Measurements from ENCODE around the gene RTKN. TPM values are rescaled to one million over a fixed set of nuclear protein-coding genes. Genes with fewer than 3 reads are reported as not detected.
A peak's percentile ranks its signal among the peaks of the same experiment; 100 is the strongest.
"Not testable (repeated sequence)": the region's sequence is repeated elsewhere in the genome, so short reads cannot be mapped to it uniquely, and the experiment has no call there.

RTKN gene
- polyA plus RNA-seq, 1 donor from 2014 or later: 0.88 TPM

- Mint-ChIP-seq H3K4me3 (peak overlapping the region; percentile 91 to 97 (median 93)), H3K9me3 (no peaks in the 10 kb centered on the region), H3K36me3 (peaks cover 2% of the 10 kb centered on the region), H3K27ac (peak overlapping the region; percentile 97 to 99 (median 98)), H3K4me1 (peaks cover 9 to 21% (median 10%) of the 10 kb centered on the region in 3 donors), H3K27me3 (no peaks in the 10 kb centered on the region)
These were observed 29.8 kb upstream of the RTKN start for GRCh38 chr2:74471332-74472065.

GRCh38 chr2:74470742-74471141, 29.0 kb upstream of the RTKN start:
- Mint-ChIP-seq H3K4me3 (peak overlapping the region; percentile 30 to 87 (median 72)), H3K27ac (peak overlapping the region; percentile 67 to 96 (median 89)), H3K4me1 (peaks cover 12 to 21% (median 13%) of the 10 kb centered on the region in 3 donors)
- H3K9me3 Mint-ChIP-seq, H3K36me3 Mint-ChIP-seq, H3K27me3 Mint-ChIP-seq: not testable (repeated sequence)

GRCh38 chr2:74464406-74464805, 22.7 kb upstream of the RTKN start:
- H3K27ac Mint-ChIP-seq: peak overlapping the region in 1 of 3 donors; percentile 92
- peaks cover 5 to 18% (median 12%) of the 10 kb centered on the region in 3 donors for H3K4me1 Mint-ChIP-seq
- H3K4me3 Mint-ChIP-seq: peak overlapping the region; percentile 95 to 99 (median 99)
- no peaks in the 10 kb centered on the region for H3K27me3 Mint-ChIP-seq
- H3K36me3 Mint-ChIP-seq: no peaks in the 10 kb centered on the region
- H3K9me3 Mint-ChIP-seq: no peaks in the 10 kb centered on the region

- H3K4me1 Mint-ChIP-seq: peaks cover 11 to 23% (median 20%) of the 10 kb centered on the region in 3 donors
These were observed 21.0 kb upstream of the RTKN start for GRCh38 chr2:74462786-74463105.

GRCh38 chr2:74462054-74462785, 20.5 kb upstream of the RTKN start:
- Mint-ChIP-seq H3K27me3 (no peaks in the 10 kb centered on the region), H3K4me3 (peak overlapping the region in 1 of 4 donors; percentile 90), H3K4me1 (peaks cover 12 to 24% (median 20%) of the 10 kb centered on the region in 3 donors), H3K9me3 (no peaks in the 10 kb centered on the region), H3K27ac (peak overlapping the region in 1 of 3 donors; percentile 5), H3K36me3 (no peaks in the 10 kb centered on the region)

More at GRCh38 chr2:74462786-74463105, 21.0 kb upstream of the RTKN start:
- Mint-ChIP-seq H3K27ac (peak overlapping the region in 1 of 3 donors; percentile 71), H3K36me3 (no peaks in the 10 kb centered on the region), H3K27me3 (no peaks in the 10 kb centered on the region), H3K9me3 (no peaks in the 10 kb centered on the region), H3K4me3 (peak overlapping the region in 3 of 4 donors; percentile 34 to 90 (median 39))

- peaks cover 19 to 32% (median 28%) of the 10 kb centered on the region in 3 donors for H3K4me1 Mint-ChIP-seq
- peak overlapping the region in 1 of 3 donors; percentile 5 for H3K27ac Mint-ChIP-seq
- no peaks in the 10 kb centered on the region for H3K27me3 Mint-ChIP-seq
- H3K9me3 Mint-ChIP-seq: no peaks in the 10 kb centered on the region
- H3K4me3 Mint-ChIP-seq: peak overlapping the region in 2 of 4 donors; percentile 46 to 90
- H3K36me3 Mint-ChIP-seq: no peaks in the 10 kb centered on the region
These were observed 19.7 kb upstream of the RTKN start for GRCh38 chr2:74461187-74462053.

GRCh38 chr2:74460187-74460586, 18.4 kb upstream of the RTKN start:
- H3K4me1 Mint-ChIP-seq: peaks cover 25 to 36% (median 31%) of the 10 kb centered on the region in 3 donors
- H3K4me3 Mint-ChIP-seq: peak overlapping the region in 3 of 4 donors; percentile 57 to 90 (median 66)
- not testable (repeated sequence) for H3K9me3 Mint-ChIP-seq, H3K36me3 Mint-ChIP-seq, H3K27me3 Mint-ChIP-seq
- H3K27ac Mint-ChIP-seq: peak overlapping the region in 1 of 3 donors; percentile 92

GRCh38 chr2:74459503-74460118, 17.9 kb upstream of the RTKN start:
- Mint-ChIP-seq H3K4me1 (peaks cover 31 to 42% (median 36%) of the 10 kb centered on the region in 3 donors), H3K4me3 (peak overlapping the region; percentile 90 to 96 (median 96)), H3K27ac (peak overlapping the region in 2 of 3 donors; percentile 33 to 92)
- not testable (repeated sequence) for H3K36me3 Mint-ChIP-seq, H3K9me3 Mint-ChIP-seq, H3K27me3 Mint-ChIP-seq

- Mint-ChIP-seq H3K9me3 (no peaks in the 10 kb centered on the region), H3K4me1 (peaks cover 35 to 42% (median 40%) of the 10 kb centered on the region in 3 donors), H3K27ac (peak overlapping the region; percentile 92 to 100 (median 100)), H3K27me3 (no peaks in the 10 kb centered on the region), H3K4me3 (peak overlapping the region; percentile 90 to 96 (median 96)), H3K36me3 (peaks cover 4% of the 10 kb centered on the region)
These were observed 17.2 kb upstream of the RTKN start for GRCh38 chr2:74458938-74459363.

GRCh38 chr2:74458132-74458937, 16.6 kb upstream of the RTKN start, which contains the start of gene WBP1:
WBP1 (plus strand) TSS chr2:74458438; CDS start chr2:74458603, 165 bp downstream.
- no peaks in the 10 kb centered on the region for H3K9me3 Mint-ChIP-seq
- peak within 1 kb of the TSS; percentile 90 to 96 (median 96) for H3K4me3 Mint-ChIP-seq
- H3K36me3 Mint-ChIP-seq: peaks cover 4% of the 10 kb centered on the region
- H3K27me3 Mint-ChIP-seq: no peaks in the 10 kb centered on the region
- H3K4me1 Mint-ChIP-seq: peaks cover 34 to 41% (median 39%) of the 10 kb centered on the region in 3 donors
- peak within 1 kb of the TSS; percentile 92 to 100 (median 100) for H3K27ac Mint-ChIP-seq

- peak overlapping the region; percentile 90 to 96 (median 96) for H3K4me3 Mint-ChIP-seq
- no peaks in the 10 kb centered on the region for H3K27me3 Mint-ChIP-seq
- H3K27ac Mint-ChIP-seq: peak overlapping the region; percentile 92 to 100 (median 100)
- H3K36me3 Mint-ChIP-seq: peaks cover 4% of the 10 kb centered on the region
- peaks cover 35 to 43% (median 43%) of the 10 kb centered on the region in 3 donors for H3K4me1 Mint-ChIP-seq
- no peaks in the 10 kb centered on the region for H3K9me3 Mint-ChIP-seq
These were observed 15.9 kb upstream of the RTKN start for GRCh38 chr2:74457549-74458131.

- Mint-ChIP-seq H3K4me1 (peaks cover 40 to 48% (median 47%) of the 10 kb centered on the region in 3 donors), H3K36me3 (peaks cover 5% of the 10 kb centered on the region), H3K27me3 (no peaks in the 10 kb centered on the region), H3K4me3 (peak overlapping the region; percentile 90 to 96 (median 96)), H3K27ac (peak overlapping the region; percentile 92 to 100 (median 98)), H3K9me3 (no peaks in the 10 kb centered on the region)
These were observed 15.4 kb upstream of the RTKN start for GRCh38 chr2:74457129-74457548.
